K562 (cell line): ENCODE measurements around the gene CTSZ. TPM values are rescaled to one million over a fixed set of nuclear protein-coding genes. Genes with fewer than 3 reads are reported as not detected.

Source experiments
- ATAC-seq: fragments of 200-7000 bp; cut with Tn5 transposase; 3 replicates; pipeline ENCODE4 v1.9.1; 2020; ENCODE audit warnings: moderate library complexity
- BruUV-seq: library from RNA; stranded (reverse); fragments of 400-500 nt; replicated peaks from 2 replicates; lab custom pipeline; 2021; lab: Mats Ljungman, UMichigan
- CTCF ChIA-PET: fragments of 300-600 bp; formaldehyde crosslinking; extraction: SDS; loops from one replicate; lab custom pipeline; 2021; ENCODE audit warnings: low intra/inter-chr PET ratio; lab: Yijun Ruan, JAX
- POLR2A ChIA-PET: fragments of 300-600, 350-650 bp; sonication (Branson Sonifier 250); formaldehyde crosslinking; extraction: SDS; loops from one replicate; lab custom pipeline; 2021; ENCODE audit warnings: antibody characterized with exemption, inconsistent platforms; lab: Yijun Ruan, JAX
- DNase-seq, 4 experiments: peaks; one replicate each; pipeline versions ENCODE4 v3.0.0 to v3.0.0-alpha.2; 2011 to 2018; ENCODE audit warnings: low spot score in 3 of 4, mixed read lengths in 3 of 4; ENCODE audit errors: extremely low read depth in 1 of 4
- FAIRE-seq: peaks from 2 replicates; lab custom pipeline; 2011; peaks lifted over from hg19 to GRCh38; lab: Jason Lieb, UNC
- H2AFZ ChIP-seq: 2 replicates; pipeline ENCODE4 v1.6.0; 2011; ENCODE audit warnings: low read depth, low read length, control low read depth, inconsistent platforms
- H3K27ac ChIP-seq: fragments of 200-600 bp; 3 replicates; pipeline ENCODE4 v1.8.0; 2011; ENCODE audit warnings: low read depth, mild to moderate bottlenecking, control low read depth, inconsistent platforms, low read length, moderate library complexity, mixed read lengths; ENCODE audit errors: extremely low read depth
- H3K27me3 ChIP-seq, 2 experiments: fragments of 300-600 bp in 1 of 2; 2 replicates in 1 of 2; 3 replicates in 1 of 2; pipeline versions ENCODE4 v1.6.0 to v1.8.0; 2011; ENCODE audit warnings: inconsistent platforms in 2 of 2, low read length in 2 of 2, mild to moderate bottlenecking in 1 of 2, mixed read lengths in 1 of 2, moderate library complexity in 1 of 2; ENCODE audit not compliant: control insufficient read depth in 2 of 2, insufficient read depth in 2 of 2
- H3K36me3 ChIP-seq: fragments of 300-600 bp; 3 replicates; pipeline ENCODE4 v1.8.0; 2011; ENCODE audit warnings: mild to moderate bottlenecking, low read length, inconsistent platforms; ENCODE audit not compliant: control insufficient read depth, insufficient read depth
- H3K4me1 ChIP-seq, 2 experiments: fragments of 200-600 bp in 1 of 2; replicated peaks in 1 of 2; 2 replicates in 1 of 2; 3 replicates in 1 of 2; pipeline versions ENCODE4 v1.5.1 to v1.8.0; 2011; ENCODE audit warnings: inconsistent platforms in 2 of 2, low read length in 2 of 2, mild to moderate bottlenecking in 1 of 2, mixed read lengths in 1 of 2, moderate library complexity in 1 of 2; ENCODE audit not compliant: control insufficient read depth in 2 of 2, insufficient read depth in 2 of 2
- H3K4me2 ChIP-seq: 2 replicates; pipeline ENCODE4 v1.6.1; 2011; ENCODE audit warnings: low read length, control low read depth, inconsistent platforms, mixed read lengths; ENCODE audit not compliant: insufficient read depth
- H3K4me3 ChIP-seq: fragments of 200-600 bp; sonication (generic), shearing (Covaris generic); 2 replicates; pipeline ENCODE4 v1.5.1; 2016; ENCODE audit warnings: control low read depth, inconsistent platforms
- H3K79me2 ChIP-seq: fragments of 200-600 bp; 3 replicates; pipeline ENCODE4 v1.8.0; 2011; ENCODE audit warnings: low read length, inconsistent platforms; ENCODE audit not compliant: control insufficient read depth, insufficient read depth
- H3K9ac ChIP-seq, 2 experiments: 2 replicates each; pipeline versions ENCODE4 v1.6.0 to v1.6.1; 2011; ENCODE audit warnings: low read depth in 2 of 2, low read length in 2 of 2, control low read depth in 1 of 2, inconsistent platforms in 1 of 2, mild to moderate bottlenecking in 1 of 2, mixed read lengths in 1 of 2; ENCODE audit not compliant: insufficient read depth in 1 of 2
- H3K9me1 ChIP-seq: one replicate; pipeline ENCODE4 v1.6.0; 2011; ENCODE audit warnings: inconsistent platforms, mild to moderate bottlenecking, low read length, moderate library complexity; ENCODE audit not compliant: control insufficient read depth, insufficient read depth
- H3K9me3 ChIP-seq: replicated peaks from 2 replicates; pipeline ENCODE4 v1.5.1; 2011; ENCODE audit warnings: low read depth, low read length, inconsistent platforms; ENCODE audit not compliant: control insufficient read depth, insufficient read depth
- H4K20me1 ChIP-seq: replicated peaks from 2 replicates; pipeline ENCODE4 v1.6.1; 2011; ENCODE audit warnings: low read length, inconsistent platforms, mixed read lengths; ENCODE audit not compliant: control insufficient read depth, insufficient read depth
- BCOR ChIP-seq: fragments of 450-650 bp; IDR thresholded peaks from 2 replicates; pipeline ENCODE4 v1.6.1; 2016
- KLF13 ChIP-seq: fragments of 450-650 bp; IDR thresholded peaks from 2 replicates; pipeline ENCODE4 v1.6.1; 2016; ENCODE audit warnings: missing genetic modification characterization, low read depth, mild to moderate bottlenecking, missing compliant biosample characterization, moderate library complexity, borderline replicate concordance
- RBM39 ChIP-seq: fragments of 200-400 bp; formaldehyde crosslinking; optimal IDR thresholded peaks from 2 replicates; pipeline ENCODE3; 2018; ENCODE audit warnings: low read depth, low read length
- ZFP36 ChIP-seq: fragments of 150-350 bp; IDR thresholded peaks from 2 replicates; pipeline ENCODE4 v1.6.1; 2018; ENCODE audit warnings: low read length, low read depth; ENCODE audit not compliant: partially characterized antibody
- ZNF407 ChIP-seq: fragments of 450-650 bp; IDR thresholded peaks from 2 replicates; pipeline ENCODE4 v1.6.1; 2016; ENCODE audit warnings: low read depth
- WGBS: fragments of 100-300 bp; shearing (Covaris generic); methylation state at CpG from one replicate; pipeline ENCODE4 v1.1.6; 2016; ENCODE audit warnings: low coverage, mixed read lengths; ENCODE audit not compliant: insufficient coverage; ENCODE audit errors: missing lambda C conversion rate; 5-methylcytosine and 5-hydroxymethylcytosine counted together
- in situ Hi-C: fragments of 300-500 bp; cut with MboI; formaldehyde crosslinking; loops from 4 replicates; pipeline ENCODE4 v1.15.0; 2018; ENCODE audit warnings: inconsistent platforms, mixed read lengths
- intact Hi-C: fragments of 100-400 bp; cut with micrococcal nuclease; formaldehyde crosslinking; loops from 2 replicates; pipeline ENCODE4 v1.14.2; 2022
- polyA plus RNA-seq, 8 experiments: library from polyadenylated mRNA; depleted of rRNA in 4 of 8; stranded (reverse) in 5 of 8; unstranded in 3 of 8; fragments of >200 nt; fragmentation: Nextera tagmentation in 2 of 8; fragmentation: Illumina TruSeq in 1 of 8; extraction: Ambion mirVana in 2 of 8; extraction: Trizol in 1 of 8; gene quantifications; 2 replicates each; pipeline versions ENCODE4 v1.2.1 to v1.2.3, GENCODE V29; 2011 to 2014; ENCODE audit warnings: inconsistent platforms in 1 of 8, missing spikeins in 1 of 8
- total RNA-seq, 7 experiments: library from RNA; depleted of rRNA in 6 of 7; stranded (reverse); fragments of >200 nt in 6 of 7; fragmentation: Illumina TruSeq in 2 of 7; extraction: Trizol in 2 of 7; gene quantifications; 2 replicates each; pipeline versions ENCODE4 v1.2.1 to v1.2.3, GENCODE V29; 2011 to 2021; ENCODE audit warnings: low replicate concordance in 1 of 7

CTSZ gene
- total and polyA plus RNA-seq, 9 of the 15 experiments (the other 6 are each of a cell fraction or from before 2014, with no cell fraction given) = 1.6 to 143 (median 82.8) TPM

GRCh38 chr20:59033093-59033492 lies 26.0 kb upstream of the CTSZ start:
- no TSS peak for BruUV-seq
- H2AFZ ChIP-seq = no peak overlapping the region
- TF ChIP-seq ZFP36 (no peak), RBM39 (no peak), ZNF407 (no peak), KLF13 (no peak), BCOR (no peak)
- H3K27me3 ChIP-seq = no peaks in the 10 kb centered on the region
- peaks cover 10 to 18% of the 10 kb centered on the region in 2 experiments; a peak in 4 of 5 replicates for H3K4me1 ChIP-seq
- peak overlapping the region; percentile 84 for H3K4me3 ChIP-seq
- ATAC-seq = no peak
- POLR2A ChIA-PET = interaction anchor here (0.5 to 4.5 kb wide), 5 partner anchors 9 to 329 kb away, joined by 3 to 31 read pairs (median 5); partner anchors contain the start of genes PRELID3B and TUBB1
- H3K9me1 ChIP-seq = no peaks in the 10 kb centered on the region
- H3K27ac ChIP-seq = peak overlapping the region; percentile 96; the same call in 2 of the 3 replicates
- H3K79me2 ChIP-seq = peaks cover 70% of the 10 kb centered on the region
- 87% methylated on average over 1 of the region's 1 CpG for WGBS
- H3K36me3 ChIP-seq = peaks cover 88% of the 10 kb centered on the region
- CTCF ChIA-PET = no interaction called here
- H3K9me3 ChIP-seq = no peaks in the 10 kb centered on the region
- intact Hi-C loops = loop anchor here (5.0 kb wide), 2 partner anchors 51 to 141 kb away; partner anchors contain the start of gene NELFCD
- FAIRE-seq = no peak
- no peak for DNase-seq
- in situ Hi-C loops = no loop called here
- H3K9ac ChIP-seq = peak overlapping the region in 1 of 2 experiments; percentile 56; a peak in 1 of 4 replicates
- no peaks in the 10 kb centered on the region for H4K20me1 ChIP-seq
- peak overlapping the region; percentile 75; the same call in 1 of the 2 replicates for H3K4me2 ChIP-seq
